Peyer's patch (tissue), 4 donors: ENCODE measurements around the gene ST8SIA1. TPM values are rescaled to one million over a fixed set of nuclear protein-coding genes. Genes with fewer than 3 reads are reported as not detected.

ENCODE experiments used
- DNase-seq, 3 donors: peaks; one replicate each; pipeline ENCODE4 v3.0.0-alpha.2; 2017 to 2019
- H3K27ac ChIP-seq, 4 donors: fragments of 200-600 bp; sonication (generic); one replicate each; pipeline ENCODE4 v1.5.1; 2016 to 2019
- H3K27me3 ChIP-seq, 2 donors: fragments of 200-600 bp; sonication (generic); one replicate each; pipeline ENCODE4 v1.5.1; 2019
- H3K36me3 ChIP-seq, 3 donors: fragments of 200-600 bp; sonication (generic); one replicate each; pipeline ENCODE4 v1.5.1; 2016 to 2019
- H3K4me1 ChIP-seq, 4 donors: fragments of 200-600 bp; sonication (generic); one replicate each; pipeline ENCODE4 v1.5.1; 2016 to 2019
- H3K4me3 ChIP-seq, 4 donors: fragments of 200-600 bp; sonication (generic); 1 replicate in 3 of 4; 2 replicates in 1 of 4; pipeline ENCODE4 v1.5.1; 2016 to 2019; ENCODE audit warnings: mild to moderate bottlenecking in 1 of 4
- H3K9me3 ChIP-seq, 4 donors: fragments of 200-600 bp; sonication (generic); one replicate each; pipeline ENCODE4 v1.5.1; 2016 to 2019; ENCODE audit warnings: mild to moderate bottlenecking in 1 of 4
- CTCF ChIP-seq, 6 experiments: fragments of 450-650 bp in 4 of 6; fragments of 200-600 bp in 2 of 6; sonication (generic) in 1 of 6; IDR thresholded peaks; one replicate each; pipeline ENCODE4 v1.5.1; 2017 to 2019; ENCODE audit warnings: antibody characterized with exemption in 6 of 6, mild to moderate bottlenecking in 3 of 6, moderate library complexity in 1 of 6
- POLR2A ChIP-seq, 2 donors: fragments of 450-650 bp; IDR thresholded peaks; one replicate each; pipeline ENCODE4 v1.5.1; 2017; ENCODE audit warnings: antibody characterized with exemption in 2 of 2, mild to moderate bottlenecking in 2 of 2, moderate library complexity in 2 of 2
- total RNA-seq, 4 donors: library from RNA; depleted of rRNA; stranded (reverse); fragments of >200 nt; gene quantifications; one replicate each; pipeline ENCODE4 v1.1.0, GENCODE V29; 2016

The ST8SIA1 gene
- total RNA-seq, 4 donors from 2014 or later = 1.2 to 11.6 (median 1.9) TPM

GRCh38 chr12:22283508-22283907 lies 51.0 kb downstream of the ST8SIA1 start:
- TF ChIP-seq CTCF (IDR thresholded peaks at IDR 0.05) (no peak), POLR2A (IDR thresholded peaks at IDR 0.05) (no peak)
- Histone ChIP-seq H3K9me3 (no peaks in the 10 kb centered on the region), H3K27ac (peak overlapping the region in 1 of 4 donors; percentile 27), H3K4me1 (peaks cover 0 to 3% (median 0%) of the 10 kb centered on the region in 4 donors), H3K4me3 (no peak overlapping the region), H3K36me3 (no peaks in the 10 kb centered on the region), H3K27me3 (no peaks in the 10 kb centered on the region)
- DNase-seq = no peak

DNA sequence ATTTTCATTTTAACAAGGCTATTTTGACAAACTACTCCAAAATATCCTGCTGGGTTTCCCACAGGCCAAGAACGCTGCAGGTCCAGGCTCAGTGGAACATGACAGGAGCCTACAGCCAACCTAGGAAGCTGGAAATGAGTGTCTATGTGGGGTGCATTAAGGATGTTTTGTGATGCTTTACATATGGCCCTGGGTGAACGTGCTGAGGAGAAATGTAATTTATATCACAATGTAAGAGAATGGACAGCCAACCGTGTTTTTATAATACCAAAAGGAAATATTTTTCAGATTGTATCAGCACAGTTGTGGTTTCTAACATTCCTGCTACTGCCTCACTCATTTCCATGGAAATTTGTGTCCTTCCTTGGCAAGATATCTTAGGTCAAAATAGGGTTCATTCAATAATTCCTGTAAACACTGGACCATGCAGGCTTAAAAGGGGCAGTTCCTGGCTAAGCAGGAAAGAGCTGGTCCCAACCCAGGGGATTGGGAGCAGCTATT lies 51.5 kb downstream of the ST8SIA1 start:
- DNase-seq = no peak
- Histone ChIP-seq H3K4me1 (peaks cover 0 to 3% (median 0%) of the 10 kb centered on the region in 4 donors), H3K36me3 (no peaks in the 10 kb centered on the region), H3K9me3 (no peaks in the 10 kb centered on the region), H3K27ac (peak overlapping the region; percentile 11 to 55 (median 39)), H3K27me3 (no peaks in the 10 kb centered on the region), H3K4me3 (no peak overlapping the region)
- TF ChIP-seq POLR2A (IDR thresholded peaks at IDR 0.05) (no peak), CTCF (IDR thresholded peaks at IDR 0.05) (no peak)

DNA sequence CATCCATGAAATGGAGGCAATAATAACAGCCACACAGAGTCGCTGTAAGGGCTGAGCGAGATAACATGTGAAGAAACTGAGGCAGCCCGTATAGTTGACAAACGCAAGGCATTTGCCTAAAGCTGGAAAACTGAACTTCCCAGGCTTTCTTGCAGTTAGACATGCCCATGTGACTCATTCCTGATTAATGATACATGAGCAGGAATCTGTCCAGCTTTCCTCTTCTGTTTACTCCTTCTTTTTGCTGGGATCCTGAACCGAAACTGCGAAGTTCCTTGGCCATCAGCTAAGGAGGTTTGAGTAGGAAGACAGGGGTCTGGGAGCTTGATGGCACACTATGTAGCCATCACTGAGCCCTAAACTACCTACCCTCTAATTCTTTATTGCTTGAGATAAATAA lies 52.2 kb downstream of the ST8SIA1 start:
- Histone ChIP-seq H3K4me3 (no peak overlapping the region), H3K27ac (peak overlapping the region in 3 of 4 donors; percentile 27 to 51 (median 39)), H3K36me3 (no peaks in the 10 kb centered on the region), H3K4me1 (peaks cover 0 to 3% (median 0%) of the 10 kb centered on the region in 4 donors), H3K27me3 (no peaks in the 10 kb centered on the region), H3K9me3 (no peaks in the 10 kb centered on the region)
- no peak for TF ChIP-seq POLR2A (IDR thresholded peaks at IDR 0.05)
- TF ChIP-seq CTCF (IDR thresholded peaks at IDR 0.05) = no peak
- DNase-seq = no peak

- Histone ChIP-seq H3K36me3 (no peaks in the 10 kb centered on the region), H3K27ac (peak overlapping the region in 1 of 4 donors; percentile 78), H3K9me3 (no peaks in the 10 kb centered on the region)
Measured at GRCh38 chr12:22276867-22277266, 57.6 kb downstream of the ST8SIA1 start.

GRCh38 chr12:22276313-22276712 lies 58.2 kb downstream of the ST8SIA1 start:
- Histone ChIP-seq H3K4me1 (no peaks in the 10 kb centered on the region), H3K27ac (peak overlapping the region; percentile 25 to 78 (median 66)), H3K27me3 (no peaks in the 10 kb centered on the region), H3K4me3 (no peak overlapping the region), H3K9me3 (no peaks in the 10 kb centered on the region), H3K36me3 (no peaks in the 10 kb centered on the region)
- TF ChIP-seq CTCF (IDR thresholded peaks at IDR 0.05) (no peak), POLR2A (IDR thresholded peaks at IDR 0.05) (no peak)
- DNase-seq = no peak

More at GRCh38 chr12:22276867-22277266, 57.6 kb downstream of the ST8SIA1 start:
- Histone ChIP-seq H3K4me1 (no peaks in the 10 kb centered on the region), H3K27me3 (no peaks in the 10 kb centered on the region), H3K4me3 (no peak overlapping the region)
- DNase-seq = no peak
- TF ChIP-seq POLR2A (IDR thresholded peaks at IDR 0.05) (no peak), CTCF (IDR thresholded peaks at IDR 0.05) (no peak)

DNA sequence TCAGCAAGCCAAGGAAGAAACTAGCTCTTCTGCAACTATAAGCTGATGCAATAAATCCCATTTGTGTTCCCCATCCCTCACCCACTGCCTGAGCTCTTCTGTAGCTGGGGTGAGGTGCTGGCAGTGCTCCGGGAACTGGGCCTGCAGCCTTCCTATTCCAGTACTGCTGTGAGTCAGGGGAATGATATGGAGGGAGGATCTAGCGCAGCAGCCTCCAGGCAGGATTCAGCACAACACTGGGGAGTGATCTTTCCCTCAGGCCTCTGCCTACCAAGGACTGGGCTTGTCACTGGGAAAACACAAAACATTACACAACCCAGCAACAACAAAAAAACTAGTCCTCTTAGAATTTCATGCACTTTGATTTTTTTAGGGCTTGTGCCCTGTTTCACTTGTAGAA lies 58.7 kb downstream of the ST8SIA1 start:
- no peak for TF ChIP-seq CTCF (IDR thresholded peaks at IDR 0.05)
- no peak for TF ChIP-seq POLR2A (IDR thresholded peaks at IDR 0.05)
- no peak overlapping the region for H3K4me3 ChIP-seq
- no peaks in the 10 kb centered on the region for H3K9me3 ChIP-seq
- DNase-seq = peak; percentile 40 to 82 (median 57)
- no peaks in the 10 kb centered on the region for H3K27me3 ChIP-seq
- H3K4me1 ChIP-seq = no peaks in the 10 kb centered on the region
- H3K27ac ChIP-seq = peak overlapping the region in 3 of 4 donors; percentile 66 to 78 (median 66)
- H3K36me3 ChIP-seq = no peaks in the 10 kb centered on the region
